ENCODE measurements around the gene NLGN1.
"Not testable (repeated sequence)": the region's sequence is repeated elsewhere in the genome, so short reads cannot be mapped to it uniquely, and the experiment has no call there.

Gene NLGN1

DNA sequence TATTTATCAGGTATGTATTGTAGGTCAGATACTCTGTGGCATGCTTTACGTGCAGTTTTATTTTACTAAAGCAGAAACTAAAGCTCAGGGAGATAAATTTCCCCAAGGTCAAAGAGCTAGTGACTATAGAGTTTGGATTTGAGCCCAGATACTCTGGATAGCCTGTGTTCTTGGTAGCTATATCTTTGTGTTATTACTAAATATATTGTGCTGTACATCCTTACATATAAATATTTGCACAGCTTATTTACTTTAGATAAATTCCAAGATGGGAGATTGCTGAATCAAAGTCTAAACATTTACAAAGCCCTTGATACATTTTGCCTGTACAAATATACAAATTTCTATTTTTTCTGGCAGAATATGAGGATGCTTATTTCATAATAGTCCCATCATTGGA lies 800.7 kb downstream of the NLGN1 start:
- no peak for DNase-seq

DNA sequence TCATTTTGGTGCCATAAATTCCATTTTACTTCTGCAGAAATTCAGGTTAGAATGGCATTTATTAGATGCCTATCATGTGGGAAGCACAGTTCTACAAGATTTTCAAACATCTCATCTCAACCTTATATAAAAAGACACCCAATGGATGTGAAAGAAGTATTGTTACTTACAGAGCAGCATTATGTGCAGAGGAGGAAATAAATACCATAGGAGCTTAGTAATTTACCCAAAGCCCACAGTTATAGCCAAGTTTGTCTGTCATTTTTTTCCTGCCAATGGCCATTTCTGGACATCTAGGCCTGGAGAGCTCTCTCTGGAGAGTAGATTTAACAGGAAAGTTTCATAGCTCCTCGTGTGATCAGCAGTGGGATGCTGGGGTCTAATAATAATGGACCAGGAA lies 802.2 kb downstream of the NLGN1 start:
- no peak for DNase-seq

DNA sequence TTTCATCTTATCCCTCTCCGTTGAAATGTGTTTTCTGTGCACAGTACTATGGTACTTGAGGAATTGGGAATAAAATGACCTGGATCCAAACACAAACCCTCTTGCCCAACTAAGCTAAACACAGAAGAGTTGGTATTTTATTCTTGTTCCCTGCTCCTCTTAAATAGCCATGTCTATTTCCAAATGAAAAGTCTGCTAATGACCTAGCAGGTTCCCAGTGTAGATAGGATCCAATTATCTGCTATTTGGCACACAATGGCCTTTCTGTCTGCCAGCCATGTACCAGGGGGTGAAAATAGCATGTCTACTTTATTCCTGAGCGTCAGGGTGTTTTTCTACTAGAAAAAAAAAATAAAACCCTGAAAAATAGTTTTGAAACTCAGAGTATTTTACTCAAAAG lies 804.6 kb downstream of the NLGN1 start:
- no peak for DNase-seq

DNA sequence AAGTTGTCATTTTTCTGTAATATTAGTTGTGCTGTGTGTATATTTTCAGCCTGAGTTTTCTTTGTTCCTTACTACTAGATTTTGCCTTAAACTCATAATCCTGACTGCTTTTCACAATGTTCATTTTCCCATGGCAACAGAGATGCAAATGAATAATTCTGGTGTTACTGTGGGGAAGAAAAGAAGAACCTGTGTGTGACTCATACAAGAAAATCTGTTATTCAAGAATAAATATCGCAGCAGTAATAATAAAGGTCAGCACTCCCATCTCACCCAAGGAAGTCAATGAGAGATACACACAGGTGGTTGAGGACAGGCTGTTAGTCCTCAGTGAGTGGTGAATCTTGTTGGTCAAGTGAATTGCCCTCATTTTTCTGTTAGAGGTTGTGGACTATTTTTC lies 805.0 kb downstream of the NLGN1 start:
- DNase-seq, result no peak

DNA sequence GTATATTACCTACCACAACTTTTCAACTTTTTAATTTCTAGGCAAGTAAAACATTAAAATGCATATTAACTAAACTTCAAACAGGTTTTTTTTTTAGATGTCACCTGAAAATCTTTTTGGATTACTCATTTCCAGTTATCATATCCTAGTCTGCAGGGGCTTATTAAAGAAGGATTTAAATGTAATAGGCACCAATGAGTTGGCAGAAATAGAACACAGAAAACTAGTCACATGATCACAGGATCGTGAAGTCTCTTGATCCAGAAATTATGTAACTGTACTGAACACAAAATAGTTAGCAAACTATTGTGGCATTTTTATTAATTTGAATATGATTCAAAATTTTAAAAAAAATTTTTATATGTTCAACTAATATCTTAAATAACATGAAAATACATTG lies 807.2 kb downstream of the NLGN1 start:
- no peak for DNase-seq

DNA sequence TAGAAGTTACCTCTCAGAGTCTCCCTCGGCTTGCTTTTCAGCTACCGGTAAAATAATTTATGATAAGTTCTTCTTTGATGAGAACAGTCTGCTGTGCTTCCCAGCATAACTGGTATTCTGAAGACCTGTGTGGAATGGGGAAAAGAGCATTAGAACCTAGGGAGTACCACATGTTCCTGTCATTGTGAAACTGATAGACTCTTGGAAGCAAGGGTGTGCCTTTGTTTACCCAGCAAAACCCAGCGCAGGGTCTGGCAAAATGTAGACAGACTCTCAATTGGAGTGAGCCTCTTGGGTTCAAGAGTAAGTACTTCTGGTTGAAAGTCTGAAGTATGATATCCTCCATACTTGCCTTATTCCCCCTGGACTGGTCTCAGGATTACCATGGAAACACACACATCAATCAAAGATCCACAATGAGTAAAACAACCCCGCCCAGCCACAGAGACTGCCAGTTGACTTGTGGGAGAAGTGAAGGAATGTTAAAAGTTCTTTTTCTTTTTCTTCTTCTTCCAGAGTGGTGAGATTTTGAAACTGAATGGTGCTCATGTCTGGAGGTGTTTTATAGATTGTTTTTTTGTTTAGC lies 809.2 kb downstream of the NLGN1 start:
- no peak for DNase-seq

DNA sequence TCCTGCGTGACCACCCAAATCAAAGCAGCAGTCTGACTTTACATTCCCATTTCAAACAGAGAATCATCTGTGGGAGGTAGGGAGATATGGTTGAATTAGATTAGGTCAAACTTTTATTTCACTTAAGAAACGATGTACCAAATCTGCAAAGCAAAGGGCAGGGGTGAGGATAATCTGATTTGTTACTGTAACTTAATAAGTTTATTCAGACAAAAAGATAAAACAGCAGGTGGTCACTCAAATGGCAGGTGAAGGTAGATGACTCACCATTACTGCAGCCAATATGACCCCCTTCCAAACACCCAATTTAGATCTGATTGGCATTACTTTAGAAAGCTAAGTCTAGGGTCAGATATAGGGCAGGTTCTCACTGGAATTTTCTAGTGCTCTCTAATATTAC lies 810.6 kb downstream of the NLGN1 start:
- DNase-seq, result no peak

GRCh38 chr3:174211896-174212295 lies 814.4 kb downstream of the NLGN1 start:
- peak; percentile 8 for DNase-seq

- no peak for DNase-seq
Measured at GRCh38 chr3:174215456-174215855, 817.9 kb downstream of the NLGN1 start.

DNA sequence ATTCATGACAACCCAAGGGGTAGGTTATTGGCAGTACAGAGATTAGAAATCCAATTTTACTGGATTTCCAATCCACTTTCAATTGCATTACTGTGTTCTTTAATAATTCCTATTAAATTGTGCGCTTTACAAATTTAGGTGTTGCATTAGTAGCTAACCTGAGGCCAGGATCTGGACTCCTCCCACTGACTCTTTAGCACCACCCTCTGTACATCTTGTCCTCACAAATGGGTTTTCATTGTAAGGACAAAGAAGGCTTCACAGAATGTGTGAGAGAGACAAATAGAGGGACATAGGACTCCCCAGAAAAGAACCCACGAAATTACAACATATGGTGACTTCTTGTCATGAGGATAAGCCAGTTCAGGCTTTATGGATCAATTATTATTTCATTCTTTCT lies 818.5 kb downstream of the NLGN1 start:
- DNase-seq, result no peak

DNA sequence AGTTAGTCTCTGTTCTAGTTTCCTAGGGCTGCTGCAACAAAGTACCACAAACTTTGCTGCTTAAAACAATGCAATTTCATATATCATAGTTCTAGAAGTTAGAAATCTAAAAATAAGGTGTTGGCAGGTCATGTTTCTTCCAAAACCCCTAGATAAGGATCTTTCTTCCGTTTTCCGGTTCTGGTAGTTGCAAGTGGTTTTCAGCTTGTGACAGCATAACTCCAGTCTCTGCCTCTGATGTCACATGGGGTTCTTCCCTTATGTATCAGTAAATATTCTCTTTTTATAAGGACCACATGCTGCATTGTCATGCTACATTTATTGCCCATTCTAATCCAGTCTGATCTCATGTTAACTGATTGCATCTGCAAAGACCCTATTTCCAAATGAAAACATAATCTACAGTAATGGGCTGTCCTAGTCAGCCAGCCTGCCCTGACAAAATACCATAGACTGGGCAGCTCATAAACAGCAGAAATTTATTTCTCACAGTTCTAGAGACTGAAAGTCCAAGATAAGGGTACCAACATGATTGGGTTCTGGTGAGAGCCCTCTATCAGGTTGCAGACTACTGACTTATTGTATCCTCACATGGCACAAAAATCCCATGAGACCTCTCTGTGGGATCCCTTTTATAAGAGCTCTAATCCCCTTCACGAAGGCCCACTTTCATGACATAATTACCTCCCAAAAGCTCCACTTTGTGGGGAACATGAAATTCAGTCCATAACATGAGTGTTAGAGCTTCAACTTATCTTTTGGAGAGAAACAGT lies 819.6 kb downstream of the NLGN1 start:
- DNase-seq, result no peak

GRCh38 chr3:174218016-174218415 lies 820.5 kb downstream of the NLGN1 start:
- DNase-seq, result no peak

DNA sequence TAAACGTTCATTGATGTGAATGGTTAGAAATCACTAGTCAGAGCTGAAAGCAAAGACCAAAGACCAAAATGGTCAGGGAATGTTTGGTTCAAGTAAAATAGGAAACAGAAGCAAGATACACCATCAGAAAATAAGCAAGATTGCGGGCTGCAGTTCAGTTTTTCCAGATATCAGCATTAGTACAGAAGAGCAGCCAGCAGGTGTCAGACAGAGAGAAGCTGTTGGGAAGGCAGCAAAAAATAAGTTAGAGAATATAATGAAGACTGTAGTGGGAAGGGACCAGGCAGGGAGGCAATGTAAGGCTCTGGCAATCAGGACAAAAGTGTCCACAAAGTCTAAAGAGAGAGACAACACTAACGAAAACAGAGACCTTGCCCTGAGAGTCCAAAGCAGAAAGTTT lies 822.2 kb downstream of the NLGN1 start:
- no peak for DNase-seq

- no peak for DNase-seq
Measured at GRCh38 chr3:174220775-174221554, 823.4 kb downstream of the NLGN1 start.

GRCh38 chr3:174223042-174223441 lies 825.5 kb downstream of the NLGN1 start:
- DNase-seq, result no peak

DNA sequence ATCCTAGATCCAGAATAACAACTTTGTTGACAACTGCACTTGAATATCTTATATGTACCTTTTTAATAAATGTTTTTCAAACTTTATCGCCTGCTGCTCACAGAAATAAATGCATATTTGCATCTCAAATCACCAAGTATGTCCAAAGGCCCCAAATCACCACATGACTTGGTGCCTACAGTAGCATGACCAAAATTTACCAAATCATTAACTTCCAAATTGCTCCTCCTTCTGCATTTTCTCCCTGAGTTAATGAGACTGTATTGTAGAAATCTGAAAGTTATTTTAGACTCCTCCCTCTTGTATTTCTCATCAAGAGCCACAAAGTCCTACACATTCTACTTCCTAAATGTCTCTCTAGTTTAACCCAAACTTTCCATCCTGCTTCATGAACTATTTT lies 826.1 kb downstream of the NLGN1 start:
- no peak for DNase-seq

GRCh38 chr3:174229916-174230315 lies 832.4 kb downstream of the NLGN1 start:
- no peak for DNase-seq

DNA sequence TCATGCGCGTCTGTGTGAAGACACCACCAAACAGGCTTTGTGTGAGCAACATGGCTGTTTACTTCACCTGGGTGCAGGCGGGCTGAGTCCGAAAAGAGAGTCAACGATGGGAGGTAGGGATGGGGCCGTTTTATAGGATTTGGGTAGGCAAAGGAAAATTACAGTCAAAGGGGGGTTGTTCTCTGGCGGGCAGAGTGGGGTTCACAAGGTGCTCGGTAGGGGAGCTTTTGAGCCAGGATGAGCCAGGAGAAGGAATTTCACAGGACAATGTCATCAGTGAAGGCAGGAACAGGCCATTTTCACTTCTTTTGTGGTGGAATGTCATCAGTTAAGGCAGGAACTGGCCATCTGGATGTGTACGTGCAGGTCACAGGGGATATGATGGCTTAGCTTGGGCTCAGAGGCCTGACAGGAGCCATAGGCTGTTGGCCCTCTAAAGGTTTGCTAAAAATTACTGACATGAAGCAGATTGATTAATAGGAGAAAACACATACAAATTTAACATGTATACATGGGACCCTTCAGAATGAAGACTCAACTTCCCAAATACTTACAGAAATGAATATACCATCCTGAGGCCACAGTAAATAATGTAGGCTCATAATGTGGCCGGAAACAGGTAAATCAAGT lies 834.6 kb downstream of the NLGN1 start:
- not testable (repeated sequence) for DNase-seq

- no peak for DNase-seq
Measured at GRCh38 chr3:174232658-174233429, 835.3 kb downstream of the NLGN1 start.

GRCh38 chr3:174233511-174233910 lies 836.0 kb downstream of the NLGN1 start:
- no peak for DNase-seq

DNA sequence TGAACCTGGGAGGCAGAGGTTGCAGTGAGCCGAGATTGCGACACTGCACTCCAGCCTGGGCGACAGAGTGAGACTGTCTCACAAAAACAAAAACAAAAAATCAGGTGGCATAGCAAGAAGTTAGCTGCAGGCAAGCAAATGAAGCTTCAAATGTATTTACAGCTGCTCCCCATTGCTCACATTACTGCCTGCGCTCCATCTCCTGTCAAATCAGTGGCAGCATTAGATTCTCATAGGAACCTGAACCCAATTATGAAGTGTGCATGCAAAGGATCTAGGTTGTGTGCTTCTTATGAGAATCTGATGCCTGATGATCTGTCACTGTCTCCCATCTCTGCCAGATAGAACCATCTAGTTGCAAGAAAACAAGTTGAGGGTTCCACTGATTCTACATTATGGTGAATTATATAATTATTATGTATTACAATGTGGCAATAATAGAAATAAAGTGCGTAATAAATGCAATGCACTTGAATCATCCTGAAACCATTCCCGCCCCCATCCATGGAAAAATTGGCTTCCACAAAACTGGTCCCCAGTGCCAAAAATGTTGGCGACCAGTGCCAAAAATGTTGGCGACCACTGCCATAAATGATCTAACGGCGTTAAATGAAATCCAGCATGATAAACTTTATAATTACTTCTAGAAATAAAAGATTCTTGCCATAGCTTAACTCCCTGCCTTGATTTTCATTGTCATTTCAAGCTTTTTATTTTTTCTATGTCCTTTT lies 844.9 kb downstream of the NLGN1 start:
- no peak for DNase-seq

GRCh38 chr3:174243171-174243570 lies 845.6 kb downstream of the NLGN1 start:
- no peak for DNase-seq
